Measurements from ENCODE around the gene KCNG4. TPM values are rescaled to one million over a fixed set of nuclear protein-coding genes. Genes with fewer than 3 reads are reported as not detected.

KCNG4 gene
- total and polyA plus RNA-seq, 8 donors, result 0.02 TPM; not detected in 7

DNA sequence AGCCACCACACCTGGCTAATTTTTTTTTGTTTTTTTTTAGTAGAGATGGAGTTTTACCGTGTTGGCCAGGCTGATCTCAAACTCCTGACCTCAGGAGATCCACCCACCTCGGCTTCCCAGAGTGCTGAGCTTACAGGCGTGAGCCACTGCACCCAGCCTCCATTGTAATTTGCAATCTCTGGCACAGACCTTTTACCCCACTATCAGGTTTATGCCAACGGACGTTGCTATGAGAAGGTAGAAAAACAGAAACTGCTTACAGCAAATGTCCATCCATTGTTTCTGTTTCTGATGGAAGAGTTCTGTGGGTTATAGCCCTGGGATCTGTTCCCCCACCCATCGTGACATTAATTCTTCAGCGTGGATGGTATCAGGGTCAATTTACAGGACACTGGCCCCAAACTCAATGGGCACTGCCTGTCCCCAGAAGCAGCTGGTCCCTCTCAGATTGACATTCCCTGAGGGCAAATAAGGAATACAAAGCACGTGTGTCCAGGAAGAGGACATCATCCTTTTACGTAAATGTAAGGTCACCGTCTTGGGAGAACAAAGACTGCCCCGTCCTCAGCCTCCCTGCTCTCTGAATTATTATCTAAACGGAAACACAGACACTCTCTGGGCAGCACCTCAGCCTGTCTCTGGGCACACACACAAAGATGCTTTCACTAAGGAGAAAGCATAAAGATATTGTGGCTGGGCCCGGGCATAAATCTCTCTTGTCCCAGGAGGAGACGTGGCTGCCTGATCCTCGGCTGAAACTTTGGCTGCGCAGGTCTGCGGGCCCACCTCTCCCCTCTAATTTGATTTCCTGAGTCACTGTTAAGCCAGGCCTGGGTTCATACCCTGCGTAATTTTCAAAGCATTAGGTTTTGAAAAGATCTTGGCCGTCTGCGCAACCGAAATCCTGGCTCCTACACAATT, 5.2 kb downstream of the KCNG4 start:
- no peaks in the 10 kb centered on the region for H3K4me1 ChIP-seq
- ATAC-seq (no peak), FAIRE-seq (no peak), DNase-seq (no peak)
- whole genome bisulfite sequencing, 2 donors, result 46 to 48% methylated on average over 21 of the region's 21 CpGs
- H3K36me3 ChIP-seq, result no peaks in the 10 kb centered on the region
- no peak overlapping the region for H3K27ac ChIP-seq
- TF ChIP-seq, protein P1, sequence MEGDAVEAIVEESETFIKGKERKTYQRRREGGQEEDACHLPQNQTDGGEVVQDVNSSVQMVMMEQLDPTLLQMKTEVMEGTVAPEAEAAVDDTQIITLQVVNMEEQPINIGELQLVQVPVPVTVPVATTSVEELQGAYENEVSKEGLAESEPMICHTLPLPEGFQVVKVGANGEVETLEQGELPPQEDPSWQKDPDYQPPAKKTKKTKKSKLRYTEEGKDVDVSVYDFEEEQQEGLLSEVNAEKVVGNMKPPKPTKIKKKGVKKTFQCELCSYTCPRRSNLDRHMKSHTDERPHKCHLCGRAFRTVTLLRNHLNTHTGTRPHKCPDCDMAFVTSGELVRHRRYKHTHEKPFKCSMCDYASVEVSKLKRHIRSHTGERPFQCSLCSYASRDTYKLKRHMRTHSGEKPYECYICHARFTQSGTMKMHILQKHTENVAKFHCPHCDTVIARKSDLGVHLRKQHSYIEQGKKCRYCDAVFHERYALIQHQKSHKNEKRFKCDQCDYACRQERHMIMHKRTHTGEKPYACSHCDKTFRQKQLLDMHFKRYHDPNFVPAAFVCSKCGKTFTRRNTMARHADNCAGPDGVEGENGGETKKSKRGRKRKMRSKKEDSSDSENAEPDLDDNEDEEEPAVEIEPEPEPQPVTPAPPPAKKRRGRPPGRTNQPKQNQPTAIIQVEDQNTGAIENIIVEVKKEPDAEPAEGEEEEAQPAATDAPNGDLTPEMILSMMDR (IDR thresholded peaks at IDR 0.05), result no peak
- no peaks in the 10 kb centered on the region for H3K9me3 ChIP-seq
- no peak overlapping the region for H3K4me3 ChIP-seq
- H3K27me3 ChIP-seq, result no peaks in the 10 kb centered on the region
- intact Hi-C loops (cut with DNase I), result no loop called here

DNA sequence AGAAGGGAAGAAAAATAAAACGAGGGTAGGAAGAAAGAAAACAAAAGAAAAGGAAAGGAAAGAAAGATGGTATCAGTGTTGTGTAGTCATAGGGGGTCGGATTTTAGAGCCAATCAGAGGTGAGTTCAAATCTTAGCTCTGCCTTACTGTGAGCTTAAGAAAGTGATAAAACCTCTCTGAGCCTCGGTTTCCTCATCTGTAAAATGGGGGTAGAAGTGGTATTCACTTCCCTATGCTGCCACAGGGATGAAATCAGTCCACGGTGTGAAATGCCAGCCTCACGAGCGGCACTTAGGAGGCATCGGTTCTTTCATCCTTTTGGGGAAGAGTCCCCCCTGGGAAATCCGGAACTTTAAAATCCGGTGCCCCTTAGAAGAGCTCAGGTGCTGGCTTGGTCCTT, 6.1 kb downstream of the KCNG4 start:
- Histone ChIP-seq H3K4me3 (no peak overlapping the region), H3K36me3 (no peaks in the 10 kb centered on the region), H3K27me3 (no peaks in the 10 kb centered on the region), H3K4me1 (no peaks in the 10 kb centered on the region), H3K27ac (no peak overlapping the region), H3K9me3 (no peaks in the 10 kb centered on the region)
- intact Hi-C loops (cut with DNase I), result no loop called here
- FAIRE-seq (no peak), ATAC-seq (no peak), DNase-seq (no peak)
- TF ChIP-seq, protein P1 (IDR thresholded peaks at IDR 0.05), result no peak
- WGBS, 2 donors, result 57 to 83% methylated on average over 9 of the region's 9 CpGs

GRCh38 chr16:84232969-84233368, 6.8 kb downstream of the KCNG4 start:
- Histone ChIP-seq H3K36me3 (no peaks in the 10 kb centered on the region), H3K27ac (no peak overlapping the region), H3K9me3 (no peaks in the 10 kb centered on the region), H3K4me1 (no peaks in the 10 kb centered on the region), H3K4me3 (no peak overlapping the region), H3K27me3 (no peaks in the 10 kb centered on the region)
- DNase-seq (no peak), ATAC-seq (no peak), FAIRE-seq (no peak)
- TF ChIP-seq, protein P1 (IDR thresholded peaks at IDR 0.05), result no peak
- intact Hi-C loops (cut with DNase I), result no loop called here
- 73 to 83% methylated on average over 5 of the region's 5 CpGs for WGBS, 2 donors

GRCh38 chr16:84232060-84232459, 7.8 kb downstream of the KCNG4 start:
- ATAC-seq, result no peak

More at GRCh38 chr16:84232060-84232459, 7.8 kb downstream of the KCNG4 start:
- H3K4me3 ChIP-seq, result no peak overlapping the region
- intact Hi-C loops (cut with DNase I), result no loop called here
- H3K27ac ChIP-seq, result no peak overlapping the region
- no peaks in the 10 kb centered on the region for H3K4me1 ChIP-seq
- H3K27me3 ChIP-seq, result no peaks in the 10 kb centered on the region
- no peaks in the 10 kb centered on the region for H3K9me3 ChIP-seq
- 59 to 67% methylated on average over 5 of the region's 5 CpGs for WGBS, 2 donors
- no peaks in the 10 kb centered on the region for H3K36me3 ChIP-seq
- TF ChIP-seq, protein P1 (IDR thresholded peaks at IDR 0.05), result no peak
- DNase-seq, result no peak
- no peak for FAIRE-seq
